HCT116 (cell line): ENCODE measurements around the gene THEM4. TPM values are rescaled to one million over a fixed set of nuclear protein-coding genes. Genes with fewer than 3 reads are reported as not detected.
"Not testable (repeated sequence)": the region's sequence is repeated elsewhere in the genome, so short reads cannot be mapped to it uniquely, and the experiment has no call there.

Experiments used
- ATAC-seq: fragments of 200-7000 bp; cut with Tn5 transposase; 2 replicates; pipeline ENCODE4 v1.9.1; 2020; ENCODE audit warnings: mild to moderate bottlenecking, moderate library complexity
- BruUV-seq: library from RNA; stranded (reverse); fragments of 400-500 nt; replicated peaks from 2 replicates; lab custom pipeline; 2021; lab: Mats Ljungman, UMichigan
- CTCF ChIA-PET: fragments of 300-600 bp; sonication (Branson Sonifier 250); formaldehyde crosslinking; loops from one replicate; lab custom pipeline; 2021; ENCODE audit warnings: antibody characterized with exemption; lab: Charles Lee
- POLR2A ChIA-PET: fragments of 300-600, 350-600 bp; sonication (Branson Sonifier 250); formaldehyde crosslinking; loops from one replicate; lab custom pipeline; 2021; ENCODE audit warnings: antibody characterized with exemption; lab: Charles Lee
- RAD21 ChIA-PET, 2 experiments: fragments of 300-600 bp; sonication (Branson Sonifier 250); formaldehyde crosslinking; loops; one replicate each; lab custom pipeline; 2023; ENCODE audit warnings: low total read pairs in 2 of 2; ENCODE audit not compliant: uncharacterized antibody in 2 of 2, unreplicated experiment in 2 of 2, low non-redundant PET in 1 of 2; lab: Charles Lee
- DNase-seq: peaks from one replicate; pipeline ENCODE4 v3.0.0-alpha.2; 2010; ENCODE audit warnings: low read depth, low spot score
- H2AFZ ChIP-seq: fragments of 200-600 bp; shearing (Covaris generic), sonication (generic); 2 replicates; pipeline ENCODE4 v1.6.1; 2017; ENCODE audit warnings: low read depth, mixed run types, mixed read lengths, antibody characterized with exemption, low read length; ENCODE audit not compliant: poor library complexity, severe bottlenecking
- H3K27ac ChIP-seq: 2 replicates; pipeline ENCODE4 v1.5.1; 2012; ENCODE audit warnings: low read depth, low read length
- H3K27me3 ChIP-seq: fragments of 200-600 bp; sonication (generic); 2 replicates; pipeline ENCODE4 v1.6.1; 2016; ENCODE audit warnings: mixed run types, low read length, mixed read lengths; ENCODE audit not compliant: insufficient read depth
- H3K36me3 ChIP-seq, 2 experiments: fragments of 200-500 bp in 1 of 2; fragments of 200-600 bp in 1 of 2; sonication (Bioruptor generic) in 1 of 2; sonication (generic) in 1 of 2; 2 replicates each; pipeline versions ENCODE4 v1.5.1 to v1.6.1; 2014 to 2016; ENCODE audit warnings: low read length in 2 of 2, inconsistent platforms in 1 of 2, mixed read lengths in 1 of 2, mixed run types in 1 of 2; ENCODE audit not compliant: insufficient read depth in 2 of 2, control insufficient read depth in 1 of 2
- H3K4me1 ChIP-seq, 2 experiments: fragments of 200-600 bp in 1 of 2; sonication (generic) in 1 of 2; 2 replicates each; pipeline versions ENCODE4 v1.5.1 to v1.6.1; 2012 to 2017; ENCODE audit warnings: low read length in 2 of 2, inconsistent platforms in 1 of 2, mild to moderate bottlenecking in 1 of 2, mixed read lengths in 1 of 2, mixed run types in 1 of 2, moderate library complexity in 1 of 2; ENCODE audit not compliant: insufficient read depth in 2 of 2, control insufficient read depth in 1 of 2
- H3K4me2 ChIP-seq: fragments of 200-600 bp; sonication (generic); 2 replicates; pipeline ENCODE4 v1.6.1; 2017; ENCODE audit warnings: mixed run types, low read length, mixed read lengths
- H3K4me3 ChIP-seq, 2 experiments: fragments of 200-600 bp in 1 of 2; sonication (generic) in 1 of 2; replicated peaks in 1 of 2; 2 replicates each; pipeline ENCODE4 v1.5.1; 2011 to 2016; ENCODE audit warnings: low read length in 2 of 2, control low read depth in 1 of 2, low read depth in 1 of 2, mild to moderate bottlenecking in 1 of 2, mixed read lengths in 1 of 2, mixed run types in 1 of 2
- H3K79me2 ChIP-seq: fragments of 200-600 bp; sonication (generic); 2 replicates; pipeline ENCODE4 v1.6.1; 2017; ENCODE audit warnings: mild to moderate bottlenecking, mixed run types, low read length, moderate library complexity, mixed read lengths; ENCODE audit not compliant: insufficient read depth
- H3K9ac ChIP-seq: fragments of 200-600 bp; sonication (generic); 2 replicates; pipeline ENCODE4 v1.6.1; 2016; ENCODE audit warnings: low read length, mixed read lengths
- H3K9me2 ChIP-seq: fragments of 200-600 bp; sonication (generic), shearing (Covaris generic); 2 replicates; pipeline ENCODE4 v1.6.1; 2017; ENCODE audit warnings: mixed run types, mild to moderate bottlenecking, moderate library complexity; ENCODE audit not compliant: insufficient read depth
- H3K9me3 ChIP-seq, 2 experiments: fragments of 200-500 bp in 1 of 2; fragments of 200-600 bp in 1 of 2; sonication (Bioruptor generic) in 1 of 2; sonication (generic) in 1 of 2; 2 replicates each; pipeline ENCODE4 v1.6.1; 2014 to 2017; ENCODE audit warnings: low read length in 2 of 2, mixed read lengths in 2 of 2, inconsistent platforms in 1 of 2, low read depth in 1 of 2, mild to moderate bottlenecking in 1 of 2, mixed run types in 1 of 2, moderate library complexity in 1 of 2; ENCODE audit not compliant: control insufficient read depth in 1 of 2, insufficient read depth in 1 of 2
- H4K20me1 ChIP-seq: fragments of 200-600 bp; sonication (generic), shearing (Covaris generic); 2 replicates; pipeline ENCODE4 v1.6.1; 2017; ENCODE audit warnings: mixed run types, mild to moderate bottlenecking, moderate library complexity; ENCODE audit not compliant: insufficient read depth
- EGR1 ChIP-seq: IDR thresholded peaks from 2 replicates; pipeline ENCODE4 v1.6.1; 2012; ENCODE audit warnings: low read depth
- ELF1 ChIP-seq: IDR thresholded peaks from 2 replicates; pipeline ENCODE4 v1.6.1; 2012; ENCODE audit warnings: low read depth, borderline replicate concordance
- EZH2 ChIP-seq: fragments of 200-600 bp; sonication (generic); IDR thresholded peaks from 2 replicates; pipeline ENCODE4 v1.6.1; 2017; ENCODE audit warnings: antibody characterized with exemption, mixed run types
- EZH2phosphoT487 ChIP-seq: fragments of 200-600 bp; IDR thresholded peaks from 2 replicates; pipeline ENCODE4 v1.6.1; 2018; ENCODE audit warnings: antibody characterized with exemption, borderline replicate concordance
- FOSL1 ChIP-seq: IDR thresholded peaks from 2 replicates; pipeline ENCODE4 v1.6.1; 2012; ENCODE audit warnings: low read depth
- JUND ChIP-seq: IDR thresholded peaks from 2 replicates; pipeline ENCODE4 v1.6.1; 2012
- POLR2AphosphoS5 ChIP-seq: IDR thresholded peaks from 2 replicates; pipeline ENCODE4 v1.6.1; 2011; ENCODE audit warnings: mild to moderate bottlenecking, low read depth, low read length, moderate library complexity
- RAD21 ChIP-seq: IDR thresholded peaks from 2 replicates; pipeline ENCODE4 v1.6.1; 2012; ENCODE audit warnings: low read depth, mild to moderate bottlenecking
- SIN3A ChIP-seq: IDR thresholded peaks from 2 replicates; pipeline ENCODE4 v1.6.1; 2012; ENCODE audit warnings: low read depth
- TCF7L2 ChIP-seq: IDR thresholded peaks from 2 replicates; pipeline ENCODE4 v1.7.0; 2011; ENCODE audit warnings: borderline replicate concordance, inconsistent platforms; ENCODE audit not compliant: insufficient read depth, insufficient read length; ENCODE audit errors: extremely low read depth
- YY1 ChIP-seq: IDR thresholded peaks from 2 replicates; pipeline ENCODE4 v1.6.1; 2011; ENCODE audit warnings: low read length, low read depth, moderate library complexity, mild to moderate bottlenecking; ENCODE audit not compliant: insufficient replicate concordance; ENCODE audit errors: extremely low read depth
- ZFX ChIP-seq: fragments of 450-650 bp; IDR thresholded peaks from 2 replicates; pipeline ENCODE4 v1.6.1; 2017
- ZNF274 ChIP-seq: fragments of 200-500 bp; sonication (Bioruptor generic); IDR thresholded peaks from 2 replicates; pipeline ENCODE4 v1.6.1; 2014; ENCODE audit warnings: mild to moderate bottlenecking, low read depth, low read length, inconsistent platforms
- intact Hi-C: fragments of 100-400 bp; cut with micrococcal nuclease; formaldehyde crosslinking; loops from 2 replicates; pipeline ENCODE4 v1.10.0; 2022
- total RNA-seq: library from RNA; stranded (reverse); gene quantifications from one replicate; pipeline ENCODE4 v1.2.1, GENCODE V29; 2021; ENCODE audit not compliant: unreplicated experiment
- TF ChIP-seq, protein P1 (sequence below), 3 experiments: fragments of 200-600 bp in 1 of 3; sonication (generic) in 1 of 3; IDR thresholded peaks in 2 of 3; conservative IDR thresholded peaks in 1 of 3; 2 replicates each; pipeline ENCODE4 v1.5.1; 2012 to 2017; ENCODE audit warnings: low read depth in 2 of 3, low read length in 2 of 3, antibody characterized with exemption in 1 of 3, borderline replicate concordance in 1 of 3, control low read depth in 1 of 3, mild to moderate bottlenecking in 1 of 3, mixed read lengths in 1 of 3, mixed run types in 1 of 3, moderate library complexity in 1 of 3; ENCODE audit not compliant: insufficient read depth in 1 of 3
- TF ChIP-seq, protein P2 (sequence below): IDR thresholded peaks from 2 replicates; pipeline ENCODE4 v1.6.1; 2012
- TF ChIP-seq, protein P3 (sequence below): IDR thresholded peaks from 2 replicates; pipeline ENCODE4 v1.6.1; 2012
- TF ChIP-seq, protein P4 (sequence below): IDR thresholded peaks from 2 replicates; pipeline ENCODE4 v1.6.1; 2011; ENCODE audit warnings: mild to moderate bottlenecking, low read length, moderate library complexity; ENCODE audit not compliant: insufficient replicate concordance; ENCODE audit errors: extremely low read depth

THEM4 gene
- total RNA-seq, 1 experiment from 2014 or later, result 17.0 TPM

DNA sequence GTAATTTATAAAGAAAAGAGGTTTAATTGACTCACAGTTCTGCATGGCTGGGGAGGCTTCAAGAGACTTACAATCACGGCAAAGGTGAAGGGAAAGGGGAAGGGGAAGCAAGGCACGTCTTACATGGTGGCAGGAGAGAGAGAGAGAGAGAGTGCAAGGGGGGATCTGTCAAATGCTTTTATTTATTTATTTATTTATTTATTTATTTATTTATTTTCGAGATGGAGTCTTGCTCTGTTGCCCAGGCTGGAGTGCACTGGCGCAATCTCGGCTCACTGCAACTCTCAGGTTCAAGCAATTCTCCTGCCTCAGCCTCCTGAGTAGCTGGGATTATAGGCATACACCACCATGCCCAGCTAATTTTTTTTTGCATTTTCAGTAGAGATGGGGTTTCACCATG lies 26.4 kb downstream of the THEM4 start:
- CTCF ChIA-PET, H3K9me3 ChIP-seq, POLR2A ChIA-PET, H3K4me3 ChIP-seq, intact Hi-C loops, BruUV-seq, DNase-seq, H2AFZ ChIP-seq, H3K9ac ChIP-seq, H3K79me2 ChIP-seq, ATAC-seq, RAD21 ChIA-PET, H3K4me2 ChIP-seq, H3K9me2 ChIP-seq, H3K27me3 ChIP-seq, H3K27ac ChIP-seq, H4K20me1 ChIP-seq: not testable (repeated sequence)
- peaks cover 8 to 12% of the 10 kb centered on the region in 2 experiments; a peak in 2 of 4 replicates for H3K4me1 ChIP-seq
- H3K36me3 ChIP-seq, result peaks cover 0 to 11% of the 10 kb centered on the region in 2 experiments; a peak in 1 of 4 replicates

DNA sequence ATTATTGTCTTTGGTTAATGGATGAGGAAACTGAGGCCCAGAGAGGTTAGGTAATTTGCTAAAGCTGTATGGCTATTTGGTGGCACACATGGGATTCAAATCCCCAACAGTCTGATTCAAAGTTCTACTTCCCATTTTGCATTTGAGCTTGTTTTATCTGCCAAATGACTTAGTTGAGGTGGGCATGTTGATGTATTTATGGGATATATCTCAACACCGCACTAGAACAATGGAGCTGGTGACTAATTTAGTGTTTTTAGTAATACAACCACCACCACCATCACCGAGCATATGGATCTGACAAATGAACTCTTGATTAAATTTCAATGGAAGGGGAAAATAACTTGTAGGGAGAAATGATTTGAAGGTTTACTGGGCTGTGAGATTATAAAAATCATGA lies 26.8 kb downstream of the THEM4 start:
- RAD21 ChIA-PET, result no interaction called here
- Histone ChIP-seq H3K4me2 (no peak overlapping the region), H3K9ac (no peak overlapping the region), H3K79me2 (no peaks in the 10 kb centered on the region), H3K27me3 (no peaks in the 10 kb centered on the region), H2AFZ (no peak overlapping the region), H3K4me3 (no peak overlapping the region), H3K27ac (no peak overlapping the region), H4K20me1 (no peaks in the 10 kb centered on the region; the same call in 1 of the 2 replicates), H3K4me1 (peaks cover 6 to 7% of the 10 kb centered on the region in 2 experiments; a peak in 2 of 4 replicates), H3K36me3 (0 out of 4 replicates have a peak, but pooled peaks cover 0 to 9% of the 10 kb centered on the region in 2 experiments), H3K9me2 (no peaks in the 10 kb centered on the region), H3K9me3 (no peaks in the 10 kb centered on the region)
- CTCF ChIA-PET, result interaction anchor here (0.8 to 1.6 kb wide), 3 partner anchors 19 to 51 kb away, joined by 3 to 4 read pairs (median 3); no protein-coding TSS in a partner anchor
- BruUV-seq, result no TSS peak
- intact Hi-C loops, result no loop called here
- DNase-seq, result no peak
- POLR2A ChIA-PET, result no interaction called here
- no peak for ATAC-seq
- TF ChIP-seq FOSL1, result no peak
- TF ChIP-seq, protein P1, sequence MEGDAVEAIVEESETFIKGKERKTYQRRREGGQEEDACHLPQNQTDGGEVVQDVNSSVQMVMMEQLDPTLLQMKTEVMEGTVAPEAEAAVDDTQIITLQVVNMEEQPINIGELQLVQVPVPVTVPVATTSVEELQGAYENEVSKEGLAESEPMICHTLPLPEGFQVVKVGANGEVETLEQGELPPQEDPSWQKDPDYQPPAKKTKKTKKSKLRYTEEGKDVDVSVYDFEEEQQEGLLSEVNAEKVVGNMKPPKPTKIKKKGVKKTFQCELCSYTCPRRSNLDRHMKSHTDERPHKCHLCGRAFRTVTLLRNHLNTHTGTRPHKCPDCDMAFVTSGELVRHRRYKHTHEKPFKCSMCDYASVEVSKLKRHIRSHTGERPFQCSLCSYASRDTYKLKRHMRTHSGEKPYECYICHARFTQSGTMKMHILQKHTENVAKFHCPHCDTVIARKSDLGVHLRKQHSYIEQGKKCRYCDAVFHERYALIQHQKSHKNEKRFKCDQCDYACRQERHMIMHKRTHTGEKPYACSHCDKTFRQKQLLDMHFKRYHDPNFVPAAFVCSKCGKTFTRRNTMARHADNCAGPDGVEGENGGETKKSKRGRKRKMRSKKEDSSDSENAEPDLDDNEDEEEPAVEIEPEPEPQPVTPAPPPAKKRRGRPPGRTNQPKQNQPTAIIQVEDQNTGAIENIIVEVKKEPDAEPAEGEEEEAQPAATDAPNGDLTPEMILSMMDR (IDR thresholded peaks at IDR 0.05 in 2 of 3, conservative IDR thresholded peaks at IDR 0.05 in 1 of 3; ENCODE audit: borderline replicate concordance in 1 of 3, insufficient read depth in 1 of 3, low read depth in 2 of 3, low read length in 2 of 3), result no peak
- TF ChIP-seq YY1, result no peak
- no peak for TF ChIP-seq EZH2phosphoT487
- TF ChIP-seq ELF1, result no peak
- TF ChIP-seq, protein P2, sequence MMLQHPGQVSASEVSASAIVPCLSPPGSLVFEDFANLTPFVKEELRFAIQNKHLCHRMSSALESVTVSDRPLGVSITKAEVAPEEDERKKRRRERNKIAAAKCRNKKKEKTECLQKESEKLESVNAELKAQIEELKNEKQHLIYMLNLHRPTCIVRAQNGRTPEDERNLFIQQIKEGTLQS, result no peak
- TF ChIP-seq, protein P3, sequence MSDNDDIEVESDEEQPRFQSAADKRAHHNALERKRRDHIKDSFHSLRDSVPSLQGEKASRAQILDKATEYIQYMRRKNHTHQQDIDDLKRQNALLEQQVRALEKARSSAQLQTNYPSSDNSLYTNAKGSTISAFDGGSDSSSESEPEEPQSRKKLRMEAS, result no peak
- TF ChIP-seq JUND, result no peak
- TF ChIP-seq POLR2AphosphoS5, result no peak
- TF ChIP-seq, protein P4, sequence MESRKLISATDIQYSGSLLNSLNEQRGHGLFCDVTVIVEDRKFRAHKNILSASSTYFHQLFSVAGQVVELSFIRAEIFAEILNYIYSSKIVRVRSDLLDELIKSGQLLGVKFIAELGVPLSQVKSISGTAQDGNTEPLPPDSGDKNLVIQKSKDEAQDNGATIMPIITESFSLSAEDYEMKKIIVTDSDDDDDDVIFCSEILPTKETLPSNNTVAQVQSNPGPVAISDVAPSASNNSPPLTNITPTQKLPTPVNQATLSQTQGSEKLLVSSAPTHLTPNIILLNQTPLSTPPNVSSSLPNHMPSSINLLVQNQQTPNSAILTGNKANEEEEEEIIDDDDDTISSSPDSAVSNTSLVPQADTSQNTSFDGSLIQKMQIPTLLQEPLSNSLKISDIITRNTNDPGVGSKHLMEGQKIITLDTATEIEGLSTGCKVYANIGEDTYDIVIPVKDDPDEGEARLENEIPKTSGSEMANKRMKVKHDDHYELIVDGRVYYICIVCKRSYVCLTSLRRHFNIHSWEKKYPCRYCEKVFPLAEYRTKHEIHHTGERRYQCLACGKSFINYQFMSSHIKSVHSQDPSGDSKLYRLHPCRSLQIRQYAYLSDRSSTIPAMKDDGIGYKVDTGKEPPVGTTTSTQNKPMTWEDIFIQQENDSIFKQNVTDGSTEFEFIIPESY, result no peak
- TF ChIP-seq ZNF274, result no peak
- TF ChIP-seq EGR1, result no peak
- TF ChIP-seq RAD21, result no peak
- no peak for TF ChIP-seq EZH2
- no peak for TF ChIP-seq SIN3A
- TF ChIP-seq TCF7L2, result no peak
- TF ChIP-seq ZFX, result no peak
